ENCODE results near the gene PDIK1L. TPM values are rescaled to one million over a fixed set of nuclear protein-coding genes. Genes with fewer than 3 reads are reported as not detected.

The PDIK1L gene
- polyA plus RNA-seq = 1 to 10 TPM; 2.6 to 3.7 TPM

GRCh38 chr1:26111530-26112406 lies at the start of gene PDIK1L:
Gene PDIK1L, plus strand, starts transcription at chr1:26111824. Its CDS starts 2,485 bp downstream, at chr1:26114309.
- Histone ChIP-seq H3K36me3 (ENCODE audit: control insufficient read depth in 2 of 2, insufficient read depth in 2 of 2, low read length in 1 of 2) (peaks cover 2 to 3% of the 10 kb centered on the region in 2 donors), H3K27me3 (ENCODE audit: control insufficient read depth in 1 of 2, insufficient read depth in 2 of 2, low read length in 2 of 2) (no peaks in the 10 kb centered on the region), H3K9me3 (ENCODE audit: control insufficient read depth in 2 of 2, insufficient read depth in 1 of 2, low read depth in 1 of 2, low read length in 1 of 2) (no peaks in the 10 kb centered on the region), H3K4me1 (ENCODE audit: control insufficient read depth in 2 of 2, insufficient read depth in 2 of 2, low read length in 1 of 2) (no peaks in the 10 kb centered on the region), H3K4me3 (ENCODE audit: low read depth in 1 of 2, low read length in 2 of 2) (peak within 1 kb of the TSS; percentile 89 to 99), H3K27ac (ENCODE audit: low read depth in 2 of 2, low read length in 1 of 2) (peak within 1 kb of the TSS; percentile 95 to 99)
- WGBS, 2 donors = 0 to 1% methylated on average over 75 to 96 of the region's 96 CpGs

GRCh38 chr1:26064553-26064952 lies 47.1 kb upstream of the PDIK1L start:
- Histone ChIP-seq H3K4me3 (ENCODE audit: low read depth in 1 of 2, low read length in 2 of 2) (no peak overlapping the region), H3K4me1 (ENCODE audit: control insufficient read depth in 2 of 2, insufficient read depth in 2 of 2, low read length in 1 of 2) (no peaks in the 10 kb centered on the region), H3K36me3 (ENCODE audit: control insufficient read depth in 2 of 2, insufficient read depth in 2 of 2, low read length in 1 of 2) (no peaks in the 10 kb centered on the region), H3K9me3 (ENCODE audit: control insufficient read depth in 2 of 2, insufficient read depth in 1 of 2, low read depth in 1 of 2, low read length in 1 of 2) (no peaks in the 10 kb centered on the region), H3K27ac (ENCODE audit: low read depth in 2 of 2, low read length in 1 of 2) (no peak overlapping the region), H3K27me3 (ENCODE audit: control insufficient read depth in 1 of 2, insufficient read depth in 2 of 2, low read length in 2 of 2) (peaks cover 0 to 3% of the 10 kb centered on the region in 2 donors)
- WGBS, 2 donors = 57 to 70% methylated on average over 3 of the region's 3 CpGs

- Histone ChIP-seq H3K27ac (ENCODE audit: low read depth in 2 of 2, low read length in 1 of 2) (no peak overlapping the region), H3K9me3 (ENCODE audit: control insufficient read depth in 2 of 2, insufficient read depth in 1 of 2, low read depth in 1 of 2, low read length in 1 of 2) (no peaks in the 10 kb centered on the region), H3K36me3 (ENCODE audit: control insufficient read depth in 2 of 2, insufficient read depth in 2 of 2, low read length in 1 of 2) (no peaks in the 10 kb centered on the region), H3K4me1 (ENCODE audit: control insufficient read depth in 2 of 2, insufficient read depth in 2 of 2, low read length in 1 of 2) (no peaks in the 10 kb centered on the region), H3K4me3 (ENCODE audit: low read depth in 1 of 2, low read length in 2 of 2) (no peak overlapping the region), H3K27me3 (ENCODE audit: control insufficient read depth in 1 of 2, insufficient read depth in 2 of 2, low read length in 2 of 2) (peaks cover 0 to 3% of the 10 kb centered on the region in 2 donors)
- WGBS, 2 donors = 83 to 86% methylated on average over 15 of the region's 15 CpGs
Observed at GRCh38 chr1:26066160-26066559, 45.5 kb upstream of the PDIK1L start.

- H3K4me1 ChIP-seq (ENCODE audit: control insufficient read depth in 2 of 2, insufficient read depth in 2 of 2, low read length in 1 of 2) = no peaks in the 10 kb centered on the region
- WGBS, 2 donors = 61 to 66% methylated on average over 4 of the region's 4 CpGs
- no peaks in the 10 kb centered on the region for H3K9me3 ChIP-seq (ENCODE audit: control insufficient read depth in 2 of 2, insufficient read depth in 1 of 2, low read depth in 1 of 2, low read length in 1 of 2)
- peaks cover 0 to 3% of the 10 kb centered on the region in 2 donors for H3K27me3 ChIP-seq (ENCODE audit: control insufficient read depth in 1 of 2, insufficient read depth in 2 of 2, low read length in 2 of 2)
- H3K4me3 ChIP-seq (ENCODE audit: low read depth in 1 of 2, low read length in 2 of 2) = no peak overlapping the region
- no peak overlapping the region for H3K27ac ChIP-seq (ENCODE audit: low read depth in 2 of 2, low read length in 1 of 2)
- H3K36me3 ChIP-seq (ENCODE audit: control insufficient read depth in 2 of 2, insufficient read depth in 2 of 2, low read length in 1 of 2) = no peaks in the 10 kb centered on the region
Observed at GRCh38 chr1:26066857-26067256, 44.8 kb upstream of the PDIK1L start.

- no peaks in the 10 kb centered on the region for H3K4me1 ChIP-seq (ENCODE audit: control insufficient read depth in 2 of 2, insufficient read depth in 2 of 2, low read length in 1 of 2)
- no peak within 1 kb of the TSS for H3K27ac ChIP-seq (ENCODE audit: low read depth in 2 of 2, low read length in 1 of 2)
- no peaks in the 10 kb centered on the region for H3K9me3 ChIP-seq (ENCODE audit: control insufficient read depth in 2 of 2, insufficient read depth in 1 of 2, low read depth in 1 of 2, low read length in 1 of 2)
- 67 to 68% methylated on average over 9 of the region's 9 CpGs for WGBS, 2 donors
- H3K27me3 ChIP-seq (ENCODE audit: control insufficient read depth in 1 of 2, insufficient read depth in 2 of 2, low read length in 2 of 2) = peaks cover 0 to 3% of the 10 kb centered on the region in 2 donors
- H3K36me3 ChIP-seq (ENCODE audit: control insufficient read depth in 2 of 2, insufficient read depth in 2 of 2, low read length in 1 of 2) = no peaks in the 10 kb centered on the region
- H3K4me3 ChIP-seq (ENCODE audit: low read depth in 1 of 2, low read length in 2 of 2) = no peak within 1 kb of the TSS
Observed at GRCh38 chr1:26067432-26067911, 44.2 kb upstream of the PDIK1L start, which contains the start of gene TRIM63. Gene TRIM63, minus strand, starts transcription at chr1:26067630. Its CDS starts 136 bp downstream, at chr1:26067494.

- 75 to 84% methylated on average over 1 of the region's 1 CpG for WGBS, 2 donors
- H3K27ac ChIP-seq (ENCODE audit: low read depth in 2 of 2, low read length in 1 of 2) = no peak overlapping the region
- H3K9me3 ChIP-seq (ENCODE audit: control insufficient read depth in 2 of 2, insufficient read depth in 1 of 2, low read depth in 1 of 2, low read length in 1 of 2) = no peaks in the 10 kb centered on the region
- no peaks in the 10 kb centered on the region for H3K36me3 ChIP-seq (ENCODE audit: control insufficient read depth in 2 of 2, insufficient read depth in 2 of 2, low read length in 1 of 2)
- peaks cover 0 to 3% of the 10 kb centered on the region in 2 donors for H3K27me3 ChIP-seq (ENCODE audit: control insufficient read depth in 1 of 2, insufficient read depth in 2 of 2, low read length in 2 of 2)
- no peak overlapping the region for H3K4me3 ChIP-seq (ENCODE audit: low read depth in 1 of 2, low read length in 2 of 2)
- no peaks in the 10 kb centered on the region for H3K4me1 ChIP-seq (ENCODE audit: control insufficient read depth in 2 of 2, insufficient read depth in 2 of 2, low read length in 1 of 2)
Observed at GRCh38 chr1:26069941-26070295, 41.7 kb upstream of the PDIK1L start.

- H3K36me3 ChIP-seq (ENCODE audit: control insufficient read depth in 2 of 2, insufficient read depth in 2 of 2, low read length in 1 of 2) = no peaks in the 10 kb centered on the region
- WGBS, 2 donors = 89 to 93% methylated on average over 4 of the region's 4 CpGs
- no peak overlapping the region for H3K4me3 ChIP-seq (ENCODE audit: low read depth in 1 of 2, low read length in 2 of 2)
- no peak overlapping the region for H3K27ac ChIP-seq (ENCODE audit: low read depth in 2 of 2, low read length in 1 of 2)
- no peaks in the 10 kb centered on the region for H3K9me3 ChIP-seq (ENCODE audit: control insufficient read depth in 2 of 2, insufficient read depth in 1 of 2, low read depth in 1 of 2, low read length in 1 of 2)
- H3K27me3 ChIP-seq (ENCODE audit: control insufficient read depth in 1 of 2, insufficient read depth in 2 of 2, low read length in 2 of 2) = peaks cover 0 to 3% of the 10 kb centered on the region in 2 donors
- H3K4me1 ChIP-seq (ENCODE audit: control insufficient read depth in 2 of 2, insufficient read depth in 2 of 2, low read length in 1 of 2) = no peaks in the 10 kb centered on the region
Observed at GRCh38 chr1:26070296-26070962, 41.2 kb upstream of the PDIK1L start.

GRCh38 chr1:26070963-26071342 lies 40.7 kb upstream of the PDIK1L start:
- Histone ChIP-seq H3K27ac (ENCODE audit: low read depth in 2 of 2, low read length in 1 of 2) (no peak overlapping the region), H3K27me3 (ENCODE audit: control insufficient read depth in 1 of 2, insufficient read depth in 2 of 2, low read length in 2 of 2) (peaks cover 0 to 3% of the 10 kb centered on the region in 2 donors), H3K4me1 (ENCODE audit: control insufficient read depth in 2 of 2, insufficient read depth in 2 of 2, low read length in 1 of 2) (no peaks in the 10 kb centered on the region), H3K9me3 (ENCODE audit: control insufficient read depth in 2 of 2, insufficient read depth in 1 of 2, low read depth in 1 of 2, low read length in 1 of 2) (no peaks in the 10 kb centered on the region), H3K36me3 (ENCODE audit: control insufficient read depth in 2 of 2, insufficient read depth in 2 of 2, low read length in 1 of 2) (no peaks in the 10 kb centered on the region), H3K4me3 (ENCODE audit: low read depth in 1 of 2, low read length in 2 of 2) (no peak overlapping the region)
- 93 to 94% methylated on average over 6 of the region's 6 CpGs for WGBS, 2 donors

GRCh38 chr1:26072305-26072704 lies 39.3 kb upstream of the PDIK1L start:
- peaks cover 0 to 3% of the 10 kb centered on the region in 2 donors for H3K27me3 ChIP-seq (ENCODE audit: control insufficient read depth in 1 of 2, insufficient read depth in 2 of 2, low read length in 2 of 2)
- H3K36me3 ChIP-seq (ENCODE audit: control insufficient read depth in 2 of 2, insufficient read depth in 2 of 2, low read length in 1 of 2) = no peaks in the 10 kb centered on the region
- H3K27ac ChIP-seq (ENCODE audit: low read depth in 2 of 2, low read length in 1 of 2) = no peak overlapping the region
- H3K9me3 ChIP-seq (ENCODE audit: control insufficient read depth in 2 of 2, insufficient read depth in 1 of 2, low read depth in 1 of 2, low read length in 1 of 2) = no peaks in the 10 kb centered on the region
- H3K4me3 ChIP-seq (ENCODE audit: low read depth in 1 of 2, low read length in 2 of 2) = no peak overlapping the region
- 38 to 53% methylated on average over 6 of the region's 6 CpGs for WGBS, 2 donors
- no peaks in the 10 kb centered on the region for H3K4me1 ChIP-seq (ENCODE audit: control insufficient read depth in 2 of 2, insufficient read depth in 2 of 2, low read length in 1 of 2)

All from esophagus (tissue), 2 donors.